Sigmoid colon (tissue), 4 donors: ENCODE measurements around the gene PGLYRP3.

Experiments used
- CTCF ChIP-seq, 4 experiments: fragments of 450-650 bp in 3 of 4; fragments of 200-600 bp in 1 of 4; IDR thresholded peaks; one replicate each; pipeline ENCODE4 v1.5.1; 2016 to 2019; ENCODE audit warnings: antibody characterized with exemption in 4 of 4, mild to moderate bottlenecking in 3 of 4, moderate library complexity in 2 of 4
- POLR2A ChIP-seq, 2 donors: fragments of 450-650 bp; IDR thresholded peaks; one replicate each; pipeline ENCODE4 v1.6.1; 2016; ENCODE audit warnings: antibody characterized with exemption in 2 of 2, mild to moderate bottlenecking in 2 of 2, moderate library complexity in 2 of 2
- POLR2AphosphoS5 ChIP-seq, 4 donors: sonication (generic); formaldehyde crosslinking; IDR thresholded peaks; one replicate each; pipeline ENCODE4 v1.6.1; 2017; ENCODE audit warnings: antibody characterized with exemption in 4 of 4

GRCh38 chr1:153251562-153251961 is 61.2 kb downstream of the PGLYRP3 start:
- no peak for TF ChIP-seq CTCF (IDR thresholded peaks at IDR 0.05)
- no peak for TF ChIP-seq POLR2AphosphoS5 (IDR thresholded peaks at IDR 0.05)
- TF ChIP-seq POLR2A (IDR thresholded peaks at IDR 0.05): no peak
